IPS-20b (cell line): ENCODE results near the gene ANAPC2.

ENCODE experiments used
- H3K27ac ChIP-seq: one replicate; pipeline ENCODE4 v1.5.1; 2013; ENCODE audit warnings: low read length
- H3K27me3 ChIP-seq: 2 replicates; pipeline ENCODE4 v1.6.1; 2013; ENCODE audit warnings: mild to moderate bottlenecking, low read length, inconsistent platforms; ENCODE audit not compliant: insufficient read depth
- H3K36me3 ChIP-seq: 2 replicates; pipeline ENCODE4 v1.6.1; 2013; ENCODE audit warnings: low read depth, mild to moderate bottlenecking, inconsistent platforms, low read length, moderate library complexity; ENCODE audit not compliant: insufficient read depth
- H3K4me1 ChIP-seq: 2 replicates; pipeline ENCODE4 v1.6.1; 2013; ENCODE audit warnings: mild to moderate bottlenecking, control low read depth, inconsistent platforms, low read length, moderate library complexity; ENCODE audit not compliant: insufficient read depth
- H3K4me3 ChIP-seq: 2 replicates; pipeline ENCODE4 v1.5.1; 2013; ENCODE audit warnings: mild to moderate bottlenecking, low read length, inconsistent platforms
- H3K9ac ChIP-seq: 2 replicates; pipeline ENCODE4 v1.6.1; 2013; ENCODE audit warnings: low read depth, mild to moderate bottlenecking, inconsistent platforms, low read length, moderate library complexity
- H3K9me3 ChIP-seq: 2 replicates; pipeline ENCODE4 v1.6.1; 2013; ENCODE audit warnings: mild to moderate bottlenecking, low read depth, low read length, inconsistent platforms; ENCODE audit not compliant: insufficient read depth

Gene ANAPC2

DNA sequence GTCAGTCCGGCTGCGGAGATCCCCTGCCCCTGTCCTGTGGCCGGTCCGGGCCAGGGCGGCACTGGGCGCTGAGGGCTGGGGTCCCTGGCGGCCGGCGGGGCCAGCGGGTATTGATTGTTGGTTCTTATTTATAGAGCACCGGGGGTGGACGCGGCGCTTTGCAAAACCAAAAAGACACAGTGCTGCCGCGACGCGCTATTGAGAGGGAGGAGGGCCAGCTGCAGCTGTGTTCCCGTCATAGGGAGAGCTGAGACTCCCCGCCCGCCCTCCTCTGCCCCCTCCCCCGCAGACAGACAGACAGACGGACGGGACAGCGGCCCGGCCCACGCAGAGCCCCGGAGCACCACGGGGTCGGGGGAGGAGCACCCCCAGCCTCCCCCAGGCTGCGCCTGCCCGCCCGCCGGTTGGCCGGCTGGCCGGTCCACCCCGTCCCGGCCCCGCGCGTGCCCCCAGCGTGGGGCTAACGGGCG lies 21.0 kb downstream of the ANAPC2 start:
- Histone ChIP-seq H3K4me1 (no peaks in the 10 kb centered on the region), H3K36me3 (no peaks in the 10 kb centered on the region), H3K27ac (no peak overlapping the region), H3K9ac (no peak overlapping the region), H3K27me3 (peaks cover 100% of the 10 kb centered on the region), H3K9me3 (no peaks in the 10 kb centered on the region), H3K4me3 (no peak overlapping the region)

DNA sequence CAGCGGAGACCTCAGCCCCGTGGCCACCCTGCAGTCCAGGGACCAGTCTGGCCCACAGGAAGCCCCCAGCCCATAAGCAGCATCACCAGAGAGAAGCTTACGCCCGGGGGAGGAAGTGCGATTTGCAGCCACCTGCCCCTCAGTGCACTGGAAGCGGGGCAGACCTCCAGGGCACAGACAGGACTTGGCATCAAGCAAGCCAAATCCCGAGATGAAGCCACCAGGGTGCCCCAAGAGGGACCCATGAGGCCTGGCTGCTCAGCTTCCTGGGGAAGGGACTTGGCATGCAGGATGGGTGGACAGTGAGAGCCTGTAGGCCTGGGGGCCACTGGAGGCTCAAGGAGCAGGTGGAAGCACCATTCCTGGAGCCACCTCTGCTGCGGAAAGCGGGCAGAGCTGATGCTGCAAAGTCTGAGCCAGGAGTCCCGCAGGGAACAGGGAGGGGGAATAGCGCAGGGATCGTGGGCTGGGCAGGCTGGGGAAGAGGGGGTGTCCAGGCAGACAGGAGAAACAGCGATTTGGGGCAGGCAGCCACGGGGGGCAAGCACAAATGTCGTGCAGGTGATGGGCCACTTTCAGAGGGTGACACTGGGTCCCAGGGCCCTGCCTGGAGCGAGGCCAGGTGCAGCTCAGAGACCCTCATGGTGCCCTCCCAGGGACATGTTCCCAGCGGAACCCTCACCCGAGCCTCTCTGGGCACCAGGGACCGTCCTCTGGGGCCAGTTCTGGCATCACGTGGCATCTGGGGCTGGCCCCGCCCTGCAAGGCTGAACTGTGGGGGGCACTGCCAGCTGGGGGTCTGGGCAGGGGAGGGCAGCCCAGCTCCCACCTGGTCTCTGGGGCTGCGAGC lies 21.8 kb downstream of the ANAPC2 start:
- no peak overlapping the region for H3K4me3 ChIP-seq
- peaks cover 100% of the 10 kb centered on the region for H3K27me3 ChIP-seq
- no peak overlapping the region for H3K27ac ChIP-seq
- no peaks in the 10 kb centered on the region for H3K9me3 ChIP-seq
- no peaks in the 10 kb centered on the region for H3K4me1 ChIP-seq
- H3K36me3 ChIP-seq, result no peaks in the 10 kb centered on the region
- no peak overlapping the region for H3K9ac ChIP-seq

DNA sequence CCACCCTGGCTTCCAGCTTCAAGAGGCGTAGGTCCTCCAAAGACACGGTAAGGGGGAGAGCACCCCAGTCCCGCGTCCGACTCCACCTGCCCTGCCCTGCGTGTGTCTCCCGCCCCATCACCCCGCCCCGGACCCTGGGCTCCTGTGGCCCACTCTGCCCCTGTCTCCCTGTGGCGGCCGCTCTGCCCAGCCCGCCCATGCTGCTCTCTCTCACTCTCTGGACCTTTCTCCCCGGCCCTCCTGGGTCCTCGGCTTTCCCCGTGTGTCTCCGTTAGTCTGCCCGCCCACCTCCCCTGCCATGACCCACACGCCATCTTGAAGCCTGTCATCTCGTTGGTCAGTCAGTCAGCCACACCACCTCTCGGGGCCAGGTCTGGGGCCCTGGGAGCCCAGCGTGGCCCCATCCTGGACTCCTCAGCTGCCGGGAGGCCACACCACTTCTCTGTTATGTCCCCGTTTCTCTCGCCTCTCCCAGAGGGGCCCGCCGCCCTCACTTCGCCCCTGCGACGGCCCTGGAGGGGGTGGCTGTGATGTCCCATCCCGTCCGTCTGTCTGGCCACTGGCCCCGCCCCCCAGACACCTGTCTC lies 23.0 kb downstream of the ANAPC2 start:
- Histone ChIP-seq H3K27me3 (peaks cover 100% of the 10 kb centered on the region), H3K27ac (no peak overlapping the region), H3K9me3 (no peaks in the 10 kb centered on the region), H3K4me3 (no peak overlapping the region), H3K36me3 (no peaks in the 10 kb centered on the region), H3K4me1 (no peaks in the 10 kb centered on the region), H3K9ac (no peak overlapping the region)

DNA sequence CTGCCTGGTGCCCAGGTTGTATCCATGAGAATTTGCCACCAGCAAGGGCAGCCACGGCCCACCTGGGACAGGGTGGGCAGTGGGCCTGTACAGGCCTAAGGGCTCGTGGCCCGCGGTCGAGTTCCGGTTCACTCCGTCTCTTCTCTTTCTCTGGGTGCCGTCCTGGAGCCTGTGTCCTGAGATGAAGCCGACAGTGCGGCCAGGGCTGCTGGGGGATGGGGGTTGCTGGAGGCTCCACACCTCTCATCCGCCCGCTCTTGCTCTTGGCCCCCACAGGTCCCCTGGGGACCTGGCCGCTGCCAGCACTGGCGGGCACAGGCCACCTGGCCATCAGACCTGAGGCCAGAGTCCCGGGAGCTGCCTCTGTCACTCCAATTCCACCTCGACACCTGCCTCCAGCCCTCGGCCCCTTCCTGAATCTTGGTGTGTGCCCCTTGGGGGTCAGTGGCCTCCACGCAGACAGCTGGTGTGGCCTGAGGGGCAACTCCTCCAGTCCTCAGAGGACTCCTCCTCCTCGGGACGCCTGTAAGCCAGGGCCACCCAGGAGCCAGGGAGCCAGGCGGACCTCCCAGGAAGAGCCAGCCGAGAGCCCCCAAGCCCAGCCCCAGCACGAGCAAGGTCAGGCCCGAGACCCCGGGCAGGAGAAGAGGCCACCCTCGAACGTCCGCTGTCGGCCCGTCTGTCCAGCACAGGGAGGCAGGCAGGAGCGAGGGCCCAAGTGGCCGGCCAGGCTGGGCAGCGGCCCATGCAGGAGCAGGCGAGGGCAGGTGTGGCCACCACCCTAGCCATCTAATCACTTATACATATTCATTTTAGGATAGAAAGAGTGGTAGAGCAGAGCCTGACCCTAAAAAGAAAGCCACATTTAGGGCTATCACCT lies 23.8 kb downstream of the ANAPC2 start:
- H3K27me3 ChIP-seq, result peaks cover 100% of the 10 kb centered on the region
- H3K4me1 ChIP-seq, result no peaks in the 10 kb centered on the region
- H3K4me3 ChIP-seq, result no peak overlapping the region
- no peaks in the 10 kb centered on the region for H3K36me3 ChIP-seq
- H3K9ac ChIP-seq, result no peak overlapping the region
- H3K9me3 ChIP-seq, result no peaks in the 10 kb centered on the region
- H3K27ac ChIP-seq, result no peak overlapping the region

DNA sequence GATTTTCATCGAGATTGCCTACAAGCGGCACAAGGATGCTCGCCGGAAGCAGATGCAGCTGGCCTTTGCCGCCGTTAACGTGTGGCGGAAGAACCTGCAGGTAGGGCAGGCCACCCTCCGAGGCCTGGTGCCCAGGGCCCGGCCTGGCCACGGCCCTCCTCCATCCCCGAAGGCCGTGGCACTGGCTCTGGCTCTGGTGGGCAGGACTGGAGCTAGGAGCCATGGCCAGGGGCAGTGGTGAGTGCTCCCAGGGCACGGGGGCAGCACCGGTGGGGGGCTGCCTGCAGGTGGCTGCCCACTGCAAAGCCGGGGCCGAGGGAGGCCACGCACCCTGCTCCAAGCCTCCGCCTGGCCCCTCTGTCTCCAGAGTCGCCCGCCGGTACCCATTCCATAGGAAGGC lies 24.6 kb downstream of the ANAPC2 start:
- no peak overlapping the region for H3K4me3 ChIP-seq

DNA sequence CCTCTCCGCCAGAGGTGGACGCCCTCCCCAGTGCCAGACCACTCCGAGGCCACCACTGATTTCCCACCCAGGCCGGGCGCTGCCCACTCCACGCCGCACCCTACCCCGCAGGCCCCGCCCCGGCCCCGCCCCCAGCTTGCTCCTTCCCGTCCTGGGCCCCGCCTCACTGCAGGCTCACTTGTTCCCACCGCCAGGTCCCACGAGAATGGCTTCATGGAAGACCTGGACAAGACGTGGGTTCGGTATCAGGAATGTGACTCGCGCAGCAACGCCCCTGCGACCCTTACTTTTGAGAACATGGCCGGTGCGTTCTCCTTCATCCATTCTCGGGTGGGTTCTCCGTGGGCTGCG lies 25.0 kb downstream of the ANAPC2 start:
- Histone ChIP-seq H3K27me3 (peaks cover 100% of the 10 kb centered on the region), H3K9me3 (no peaks in the 10 kb centered on the region), H3K4me3 (peak overlapping the region; percentile 56; the same call in 1 of the 2 replicates), H3K4me1 (no peaks in the 10 kb centered on the region), H3K27ac (no peak overlapping the region), H3K36me3 (no peaks in the 10 kb centered on the region), H3K9ac (no peak overlapping the region)

More for the DNA sequence above, 24.6 kb downstream of the ANAPC2 start:
- no peak overlapping the region for H3K9ac ChIP-seq
- H3K27ac ChIP-seq, result no peak overlapping the region
- no peaks in the 10 kb centered on the region for H3K4me1 ChIP-seq
- H3K36me3 ChIP-seq, result no peaks in the 10 kb centered on the region
- H3K9me3 ChIP-seq, result no peaks in the 10 kb centered on the region
- peaks cover 100% of the 10 kb centered on the region for H3K27me3 ChIP-seq

DNA sequence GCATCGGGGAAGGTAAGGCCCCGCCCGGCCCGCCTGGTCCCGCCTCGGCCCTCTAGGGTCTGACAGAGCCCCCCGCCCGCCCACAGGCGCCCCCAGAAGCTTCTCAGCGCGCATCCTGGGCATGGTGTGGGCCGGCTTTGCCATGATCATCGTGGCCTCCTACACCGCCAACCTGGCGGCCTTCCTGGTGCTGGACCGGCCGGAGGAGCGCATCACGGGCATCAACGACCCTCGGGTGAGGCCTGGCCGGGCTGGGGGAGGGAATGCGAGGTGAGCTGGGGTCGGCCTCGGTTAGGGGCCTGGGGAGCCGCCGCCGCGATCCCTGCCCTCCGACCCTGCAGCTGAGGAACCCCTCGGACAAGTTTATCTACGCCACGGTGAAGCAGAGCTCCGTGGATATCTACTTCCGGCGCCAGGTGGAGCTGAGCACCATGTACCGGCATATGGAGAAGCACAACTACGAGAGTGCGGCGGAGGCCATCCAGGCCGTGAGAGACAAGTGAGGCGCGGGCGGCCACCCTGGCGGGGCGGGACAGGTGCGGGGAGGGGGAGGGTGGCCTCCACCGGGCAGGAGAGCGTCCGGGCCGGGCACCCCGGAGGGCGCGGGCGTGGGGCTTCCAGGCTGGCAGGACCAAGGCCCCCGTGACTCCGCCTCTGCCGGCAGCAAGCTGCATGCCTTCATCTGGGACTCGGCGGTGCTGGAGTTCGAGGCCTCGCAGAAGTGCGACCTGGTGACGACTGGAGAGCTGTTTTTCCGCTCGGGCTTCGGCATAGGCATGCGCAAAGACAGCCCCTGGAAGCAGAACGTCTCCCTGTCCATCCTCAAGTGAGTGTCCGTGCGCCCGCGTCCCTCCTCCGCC lies 25.6 kb downstream of the ANAPC2 start:
- no peak overlapping the region for H3K9ac ChIP-seq
- H3K27me3 ChIP-seq, result peaks cover 100% of the 10 kb centered on the region
- no peaks in the 10 kb centered on the region for H3K9me3 ChIP-seq
- no peak overlapping the region for H3K27ac ChIP-seq
- H3K4me1 ChIP-seq, result no peaks in the 10 kb centered on the region
- H3K36me3 ChIP-seq, result no peaks in the 10 kb centered on the region
- H3K4me3 ChIP-seq, result peak overlapping the region; percentile 56; the same call in 1 of the 2 replicates

DNA sequence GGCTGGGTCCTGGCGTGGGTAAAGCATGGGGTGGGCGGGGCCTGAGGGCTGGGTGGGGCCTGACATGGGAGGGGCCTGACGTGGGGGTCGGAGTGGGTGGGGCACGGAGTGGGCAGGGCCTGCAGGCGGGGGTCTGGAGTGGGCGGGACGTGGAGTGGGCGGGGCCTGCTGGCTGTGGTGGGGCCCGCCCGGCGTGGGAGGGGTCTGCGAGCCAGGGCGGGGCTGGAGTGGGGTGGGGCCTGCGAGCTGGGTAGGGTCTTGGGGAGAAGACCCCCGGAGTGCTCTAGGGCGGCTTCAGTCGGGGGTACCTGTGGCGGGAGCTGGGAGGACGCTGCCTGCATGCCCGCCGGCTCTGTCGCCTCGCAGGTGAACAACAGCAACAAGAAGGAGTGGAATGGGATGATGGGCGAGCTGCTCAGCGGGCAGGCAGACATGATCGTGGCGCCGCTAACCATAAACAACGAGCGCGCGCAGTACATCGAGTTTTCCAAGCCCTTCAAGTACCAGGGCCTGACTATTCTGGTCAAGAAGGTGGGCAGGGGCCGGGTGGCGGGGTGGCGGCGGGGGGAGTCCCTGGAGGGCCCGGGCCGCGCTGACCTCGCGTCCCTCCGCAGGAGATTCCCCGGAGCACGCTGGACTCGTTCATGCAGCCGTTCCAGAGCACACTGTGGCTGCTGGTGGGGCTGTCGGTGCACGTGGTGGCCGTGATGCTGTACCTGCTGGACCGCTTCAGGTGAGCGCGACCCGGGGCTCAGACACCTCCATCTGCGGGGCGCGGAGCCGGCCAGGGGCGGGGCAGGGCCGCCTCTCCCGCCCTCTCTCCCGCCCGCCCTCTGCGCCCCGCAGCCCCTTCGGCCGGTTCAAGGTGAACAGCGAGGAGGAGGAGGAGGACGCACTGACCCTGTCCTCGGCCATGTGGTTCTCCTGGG lies 26.5 kb downstream of the ANAPC2 start:
- no peak overlapping the region for H3K9ac ChIP-seq
- no peaks in the 10 kb centered on the region for H3K9me3 ChIP-seq
- no peaks in the 10 kb centered on the region for H3K36me3 ChIP-seq
- H3K27ac ChIP-seq, result no peak overlapping the region
- no peaks in the 10 kb centered on the region for H3K4me1 ChIP-seq
- peak overlapping the region; percentile 43; the same call in 1 of the 2 replicates for H3K4me3 ChIP-seq
- peaks cover 99% of the 10 kb centered on the region for H3K27me3 ChIP-seq

DNA sequence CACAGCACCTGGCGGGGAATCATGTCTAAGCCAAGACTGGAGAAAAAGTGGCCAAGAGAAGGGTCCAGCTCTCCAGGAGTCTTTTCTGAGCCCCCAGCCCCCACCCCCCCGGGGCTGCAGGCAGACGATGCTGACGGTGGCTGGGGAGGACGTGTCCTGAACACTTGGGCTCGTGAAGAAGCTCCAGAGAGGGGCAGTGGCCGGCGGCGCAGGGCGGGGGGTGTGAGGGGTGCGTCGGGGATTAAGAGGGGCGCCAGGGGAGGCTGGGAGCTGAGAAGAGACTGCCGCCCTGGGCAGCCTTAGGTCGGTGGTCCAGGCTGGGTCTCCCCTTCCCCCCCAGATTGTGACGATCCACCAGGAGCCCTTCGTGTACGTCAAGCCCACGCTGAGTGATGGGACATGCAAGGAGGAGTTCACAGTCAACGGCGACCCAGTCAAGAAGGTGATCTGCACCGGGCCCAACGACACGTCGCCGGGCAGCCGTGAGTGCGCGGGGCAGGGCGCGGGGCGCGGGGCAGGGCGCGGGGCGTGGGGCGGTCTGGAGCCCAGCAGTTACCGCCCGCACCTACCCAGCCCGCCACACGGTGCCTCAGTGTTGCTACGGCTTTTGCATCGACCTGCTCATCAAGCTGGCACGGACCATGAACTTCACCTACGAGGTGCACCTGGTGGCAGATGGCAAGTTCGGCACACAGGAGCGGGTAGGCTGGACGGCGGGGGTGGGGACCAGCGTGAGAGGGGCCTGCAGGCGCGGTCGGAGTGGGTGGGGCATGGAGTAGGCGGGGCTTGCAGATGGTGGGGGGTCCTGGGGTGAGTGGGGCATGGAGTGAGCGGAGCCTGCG lies 27.4 kb downstream of the ANAPC2 start:
- H3K27ac ChIP-seq, result no peak overlapping the region
- H3K9ac ChIP-seq, result no peak overlapping the region
- no peaks in the 10 kb centered on the region for H3K36me3 ChIP-seq
- H3K27me3 ChIP-seq, result peaks cover 99% of the 10 kb centered on the region
- H3K9me3 ChIP-seq, result no peaks in the 10 kb centered on the region
- H3K4me1 ChIP-seq, result no peaks in the 10 kb centered on the region
- no peak overlapping the region for H3K4me3 ChIP-seq

DNA sequence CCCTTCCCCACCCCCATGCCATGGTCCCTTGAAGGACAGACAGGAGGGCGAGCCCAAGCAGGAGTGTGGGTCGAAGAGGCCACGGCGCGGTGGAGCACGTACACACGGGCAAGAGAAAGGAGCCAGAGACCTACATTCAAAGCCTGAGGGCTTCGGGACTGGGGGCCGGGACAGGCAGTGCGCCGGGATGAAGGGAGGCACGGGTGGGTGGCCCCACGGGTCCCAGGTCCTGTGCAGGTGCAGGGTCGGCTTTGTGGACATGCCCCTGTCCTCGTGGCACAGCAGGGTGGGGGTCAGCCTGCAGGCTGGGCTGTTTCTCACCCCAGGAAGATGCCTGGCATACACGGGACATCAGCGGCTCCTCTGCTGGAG lies 28.3 kb downstream of the ANAPC2 start:
- H3K9me3 ChIP-seq, result no peaks in the 10 kb centered on the region
- H3K4me1 ChIP-seq, result no peaks in the 10 kb centered on the region
- H3K27ac ChIP-seq, result no peak overlapping the region
- H3K4me3 ChIP-seq, result no peak overlapping the region
- H3K9ac ChIP-seq, result no peak overlapping the region
- H3K27me3 ChIP-seq, result peaks cover 99% of the 10 kb centered on the region
- H3K36me3 ChIP-seq, result no peaks in the 10 kb centered on the region
